Measurements from ENCODE around the gene C17orf107.

- TF ChIP-seq CTCF (conservative IDR thresholded peaks at IDR 0.05; ENCODE audit: low read depth, low read length), result no peak
- no peak for TF ChIP-seq EZH2 (IDR thresholded peaks at IDR 0.05; ENCODE audit: low read length, unreplicated experiment)
- TF ChIP-seq EZH2phosphoT487 (IDR thresholded peaks at IDR 0.05; ENCODE audit: borderline replicate concordance, low read length), result no peak
These were observed 18.5 kb upstream of the C17orf107 start for GRCh38 chr17:4880857-4881256.

All from PC-3 (cell line).